ENCODE data around the gene CNTNAP2.
"Not testable (repeated sequence)": the region's sequence is repeated elsewhere in the genome, so short reads cannot be mapped to it uniquely, and the experiment has no call there.

The CNTNAP2 gene

GRCh38 chr7:148011753-148012152 lies 1895.2 kb downstream of the CNTNAP2 start:
- no peak for DNase-seq

- no peak for DNase-seq
Observed at GRCh38 chr7:148014001-148014400, 1897.4 kb downstream of the CNTNAP2 start.

GRCh38 chr7:148014541-148014940 lies 1897.9 kb downstream of the CNTNAP2 start:
- DNase-seq, result no peak

- DNase-seq, result no peak
Observed at GRCh38 chr7:148017126-148017525, 1900.5 kb downstream of the CNTNAP2 start.

DNA sequence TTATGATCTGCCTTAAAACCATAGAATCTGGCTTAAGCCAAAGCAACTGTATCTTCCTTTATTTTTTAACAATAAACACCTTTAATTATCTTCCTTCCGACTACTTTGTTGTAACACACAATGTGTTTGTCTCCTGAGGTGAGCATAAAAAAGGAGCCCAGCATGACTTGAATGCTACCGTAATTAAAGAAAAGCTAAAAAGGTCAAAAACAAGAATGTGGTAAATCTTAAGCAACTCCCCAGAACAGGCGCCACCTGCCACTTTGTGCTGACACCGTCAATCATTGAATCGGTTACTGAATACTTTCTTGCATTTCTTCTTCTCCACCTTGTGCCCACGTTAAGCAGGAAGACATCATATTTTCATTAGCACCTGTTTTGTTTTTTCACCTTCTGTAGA lies 1904.1 kb downstream of the CNTNAP2 start:
- DNase-seq, result no peak

- DNase-seq, result no peak
Observed at GRCh38 chr7:148021507-148022045, 1905.0 kb downstream of the CNTNAP2 start.

- no peak for DNase-seq
Observed at GRCh38 chr7:148022832-148023231, 1906.2 kb downstream of the CNTNAP2 start.

- no peak for DNase-seq
Observed at GRCh38 chr7:148026713-148027112, 1910.1 kb downstream of the CNTNAP2 start.

DNA sequence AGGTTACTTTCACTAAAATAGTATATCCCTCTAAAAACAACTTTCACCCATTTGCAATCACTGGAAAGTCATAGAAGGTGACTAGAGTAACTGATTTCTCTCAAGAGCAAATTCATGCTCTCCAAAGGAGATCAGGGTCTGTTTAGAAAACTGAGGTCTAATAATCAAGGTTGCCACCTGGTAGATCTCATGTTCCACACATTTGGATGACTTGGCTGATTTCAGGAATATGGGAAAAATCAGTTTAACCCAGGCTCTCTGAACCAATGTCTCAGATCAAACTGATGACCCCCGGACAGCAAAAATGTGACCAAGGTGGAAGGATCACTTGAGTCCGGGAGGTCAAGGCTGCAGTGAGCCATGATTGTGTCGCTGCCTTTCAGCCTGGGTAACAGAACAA lies 1911.6 kb downstream of the CNTNAP2 start:
- DNase-seq, result no peak

- DNase-seq, result no peak
Observed at GRCh38 chr7:148031019-148031418, 1914.4 kb downstream of the CNTNAP2 start.

- no peak for DNase-seq
Observed at GRCh38 chr7:148031811-148032210, 1915.2 kb downstream of the CNTNAP2 start.

DNA sequence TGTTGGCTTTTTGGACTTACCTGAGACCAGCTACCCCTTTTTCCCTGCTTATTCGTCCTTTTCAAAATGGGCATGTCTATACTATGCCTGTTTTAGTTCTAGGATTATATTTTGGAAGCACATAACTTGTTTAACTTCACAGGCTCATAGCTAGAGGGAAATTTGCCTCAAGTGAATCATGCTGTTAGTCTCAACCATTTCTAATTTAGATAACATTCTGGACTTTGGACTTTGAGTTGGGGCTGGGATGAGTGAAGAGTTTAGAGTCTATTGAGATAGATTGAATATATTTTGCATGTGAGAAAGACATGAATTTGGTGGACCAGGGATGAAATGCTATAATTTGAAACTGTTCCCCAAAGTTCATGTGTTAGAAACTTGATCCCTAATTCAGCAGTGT lies 1919.3 kb downstream of the CNTNAP2 start:
- no peak for DNase-seq

DNA sequence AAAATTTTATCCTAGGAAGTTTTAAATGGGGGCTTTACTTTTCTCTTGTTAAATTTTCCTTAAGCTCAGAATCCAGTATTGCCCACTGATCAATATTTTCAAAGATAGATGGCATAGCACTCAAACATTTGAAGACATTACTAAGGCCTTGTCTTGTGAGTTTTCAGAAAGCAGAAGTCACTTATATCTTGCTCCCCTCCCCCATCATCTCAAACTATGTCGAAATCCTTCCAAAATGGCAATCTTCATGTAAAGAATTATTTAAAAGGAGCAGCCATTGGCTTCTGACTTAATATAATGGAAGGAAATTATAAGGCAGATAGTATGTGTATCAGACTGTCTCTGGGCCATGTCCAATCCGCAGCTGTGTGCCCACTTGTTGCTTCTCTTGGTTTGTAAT lies 1920.4 kb downstream of the CNTNAP2 start:
- no peak for DNase-seq

DNA sequence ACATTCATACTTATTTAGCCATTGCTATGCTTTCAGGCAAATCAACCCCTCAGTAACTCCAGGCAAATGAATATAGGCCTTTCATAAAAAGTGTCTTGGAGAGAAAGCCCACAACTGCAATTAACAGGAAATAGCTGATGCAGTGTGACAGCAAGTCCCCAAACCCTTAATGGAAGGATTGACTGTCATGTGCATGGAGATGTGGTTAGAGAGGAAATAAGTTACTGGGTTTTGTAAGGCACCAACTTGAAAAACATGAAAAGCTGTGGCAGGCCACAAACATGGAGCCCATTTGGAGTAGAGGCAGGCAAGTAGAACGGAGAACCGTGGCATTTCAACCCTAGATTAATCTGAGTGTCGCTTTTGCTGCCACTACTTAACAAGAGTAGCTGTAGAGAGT lies 1924.6 kb downstream of the CNTNAP2 start:
- DNase-seq, result no peak

DNA sequence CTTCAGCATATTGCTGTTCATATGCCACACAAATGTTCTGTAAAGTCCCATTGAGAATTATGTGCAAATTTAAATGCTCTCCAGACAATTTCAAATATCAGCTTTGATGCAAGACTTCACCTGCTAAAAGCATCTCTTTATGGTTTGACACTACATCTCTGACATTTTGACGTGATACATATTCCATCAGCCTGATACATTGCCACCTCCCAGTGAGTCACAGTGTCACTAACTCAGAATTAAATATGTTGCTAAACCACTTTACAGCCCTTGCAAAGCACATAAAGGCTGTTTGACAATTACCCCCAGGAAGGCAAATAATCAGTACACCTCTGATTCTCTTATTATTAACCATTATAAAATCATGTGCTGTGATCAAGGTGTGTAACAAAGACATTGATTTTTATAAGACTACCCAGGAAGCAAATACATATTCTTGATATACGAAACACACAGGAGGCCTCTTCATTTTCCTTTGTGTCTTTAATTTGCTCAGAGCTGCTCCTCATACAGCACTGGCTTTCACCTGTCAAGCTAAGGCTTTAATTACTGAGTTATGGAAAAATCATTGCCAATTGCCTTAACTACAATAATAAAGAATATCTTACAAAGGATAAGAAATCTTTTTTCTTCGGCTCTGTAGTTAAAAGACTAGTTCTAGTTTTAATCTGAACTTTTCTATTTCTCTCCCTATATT lies 1926.5 kb downstream of the CNTNAP2 start:
- no peak for DNase-seq

DNA sequence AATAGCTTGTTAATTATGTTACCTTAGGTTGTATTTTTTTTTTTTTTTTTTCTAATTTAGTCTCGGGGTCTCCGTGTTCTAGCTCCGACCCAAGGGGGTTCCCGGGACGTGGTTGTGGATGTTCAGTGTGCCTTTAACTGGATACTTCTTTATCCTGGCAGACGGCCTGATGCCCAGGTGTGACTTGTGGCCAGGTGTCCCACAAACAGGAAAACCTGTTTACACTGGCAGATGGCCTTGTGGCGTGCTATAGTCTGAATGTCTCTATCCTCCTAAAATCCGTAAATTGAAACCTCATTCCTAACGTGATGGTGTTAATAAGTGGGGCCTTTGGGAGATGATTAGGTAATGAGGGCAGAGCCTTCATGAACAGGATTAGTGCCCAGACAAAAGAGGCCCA lies 1927.6 kb downstream of the CNTNAP2 start:
- no peak for DNase-seq

DNA sequence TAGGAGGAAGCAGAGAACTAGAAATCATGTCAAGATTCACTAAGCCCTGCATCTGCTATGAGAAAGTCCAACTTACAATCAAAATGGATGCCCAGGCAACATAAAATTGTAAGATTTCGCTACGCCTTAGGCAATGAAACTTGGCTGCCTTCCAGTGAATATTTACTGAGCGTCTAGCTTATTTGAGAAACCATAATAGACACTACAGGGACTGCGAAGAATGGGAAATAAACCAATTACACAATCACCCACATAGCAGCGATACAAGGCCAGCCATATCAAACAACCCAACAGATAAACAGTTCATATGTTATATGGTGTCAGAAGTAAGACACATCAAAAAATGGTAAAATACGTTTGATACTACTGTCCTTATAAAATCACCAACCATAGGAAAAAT lies 1928.9 kb downstream of the CNTNAP2 start:
- no peak for DNase-seq

DNA sequence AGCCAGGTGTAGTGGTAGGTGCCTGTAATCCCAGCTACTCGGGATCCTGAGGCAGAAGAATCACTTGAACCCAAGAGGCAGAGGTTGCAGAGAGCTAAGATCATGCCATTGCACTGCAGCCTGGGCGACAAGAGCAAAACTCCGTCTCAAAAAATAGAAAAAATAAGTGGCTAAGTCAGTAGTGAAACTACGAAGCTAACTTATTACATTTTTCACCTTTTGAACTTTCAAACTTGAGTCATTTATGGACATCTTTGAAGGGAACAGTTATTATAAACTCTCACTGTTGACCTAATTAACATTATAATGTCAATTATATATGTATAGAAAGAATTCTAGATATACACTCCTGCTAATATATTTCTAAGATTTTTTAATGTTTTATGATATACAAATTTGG lies 1932.5 kb downstream of the CNTNAP2 start:
- no peak for DNase-seq

DNA sequence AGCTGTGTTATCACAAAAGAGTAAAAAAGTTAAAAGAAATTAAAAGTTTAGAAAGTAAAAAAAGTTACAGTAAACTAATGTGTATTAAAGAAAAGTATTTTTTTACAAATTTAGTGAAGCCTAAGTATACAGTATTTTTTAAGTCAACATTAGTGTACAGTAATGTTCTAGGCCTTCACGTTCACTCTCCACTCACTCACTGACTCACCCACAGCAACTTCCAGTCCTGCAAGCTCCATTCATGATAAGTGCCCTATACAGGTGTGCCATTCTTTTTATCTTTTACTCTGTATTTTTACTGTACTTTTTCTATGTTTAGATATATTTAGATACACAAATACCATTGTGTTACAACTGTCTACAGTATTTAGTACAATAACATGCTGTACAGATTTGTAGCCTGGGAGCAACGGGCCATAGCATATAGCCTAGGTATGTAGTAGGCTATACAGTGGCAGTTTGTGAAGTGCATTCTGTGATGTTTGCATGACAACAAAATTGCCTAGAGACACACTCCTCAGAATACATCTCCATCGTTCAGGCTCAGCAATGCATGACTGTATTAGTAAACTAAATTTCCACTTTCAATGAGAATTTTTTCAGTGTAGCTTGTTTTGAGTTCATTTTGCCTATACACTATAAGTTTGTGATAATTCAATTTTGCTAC lies 1934.0 kb downstream of the CNTNAP2 start:
- DNase-seq, result no peak

- DNase-seq, result no peak
Observed at GRCh38 chr7:148056406-148056805, 1939.8 kb downstream of the CNTNAP2 start.

- DNase-seq, result no peak
Observed at GRCh38 chr7:148058092-148058491, 1941.5 kb downstream of the CNTNAP2 start.

GRCh38 chr7:148058753-148059152 lies 1942.2 kb downstream of the CNTNAP2 start:
- no peak for DNase-seq

DNA sequence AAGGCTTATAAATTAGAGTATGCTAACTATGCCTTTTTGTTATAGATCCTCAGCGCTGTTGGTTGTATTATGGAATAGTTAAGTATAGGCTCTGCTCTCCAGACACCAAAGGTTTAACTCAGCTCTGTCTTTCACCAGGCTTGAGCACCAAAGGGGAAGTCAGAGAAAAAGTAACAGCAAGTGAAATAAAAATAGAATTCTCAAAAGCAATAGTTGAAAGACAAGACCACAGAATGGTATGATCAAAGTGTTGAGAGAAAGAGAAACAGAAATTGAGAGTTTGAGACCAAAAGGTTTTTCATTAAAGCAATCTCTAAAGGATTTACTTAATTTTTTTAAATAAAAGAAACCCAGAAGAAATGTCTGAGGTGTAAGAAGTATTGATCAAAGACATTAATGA lies 1944.1 kb downstream of the CNTNAP2 start:
- DNase-seq, result no peak

- not testable (repeated sequence) for DNase-seq
Observed at GRCh38 chr7:148078111-148078510, 1961.5 kb downstream of the CNTNAP2 start.
